AG04450 (cell line): Measurements from ENCODE around the gene SGK1. TPM values are rescaled to one million over a fixed set of nuclear protein-coding genes. Genes with fewer than 3 reads are reported as not detected.
A peak's percentile ranks its signal among the peaks of the same experiment; 100 is the strongest.

Source experiments
- CTCF ChIA-PET: fragments of 300-600, 350-600 bp; formaldehyde crosslinking; extraction: SDS; loops from one replicate; lab custom pipeline; 2022; ENCODE audit warnings: antibody characterized with exemption, inconsistent platforms; lab: Charles Lee
- POLR2A ChIA-PET: fragments of 350-600 bp; formaldehyde crosslinking; extraction: SDS; loops from one replicate; lab custom pipeline; 2021; ENCODE audit warnings: antibody characterized with exemption, inconsistent platforms; lab: Yijun Ruan, JAX
- DNase-seq: peaks from one replicate; pipeline ENCODE4 v3.0.0-alpha.2; 2011; ENCODE audit warnings: low read depth, low spot score
- H3K27ac ChIP-seq: one replicate; pipeline ENCODE4 v1.5.1; 2012; ENCODE audit warnings: low read depth, low read length, control low read depth
- H3K27me3 ChIP-seq: one replicate; pipeline ENCODE4 v1.6.0; 2012; ENCODE audit warnings: low read length; ENCODE audit not compliant: control insufficient read depth, insufficient read depth
- H3K4me3 ChIP-seq: 2 replicates; pipeline ENCODE4 v1.5.1; 2011; ENCODE audit warnings: mild to moderate bottlenecking, low read depth, low read length, control low read depth
- H3K9me3 ChIP-seq: 2 replicates; pipeline ENCODE4 v1.5.1; 2012; ENCODE audit warnings: low read length; ENCODE audit not compliant: control insufficient read depth, insufficient read depth
- CTCF ChIP-seq: IDR thresholded peaks from 2 replicates; pipeline ENCODE4 v1.5.1; 2011; ENCODE audit warnings: low read depth, low read length, control low read depth, inconsistent platforms
- polyA plus RNA-seq: library from polyadenylated mRNA; depleted of rRNA; stranded (reverse); fragments of >200 nt; gene quantifications from 2 replicates; pipeline ENCODE4 v1.2.3, GENCODE V29; 2011

SGK1 gene
- polyA plus RNA-seq, 1 experiment: 120 TPM

- CTCF ChIA-PET: interaction anchor here (1.3 kb wide), 1 partner anchor 9 kb away, joined by 5 read pairs; no protein-coding TSS in a partner anchor
- Histone ChIP-seq H3K27me3 (no peaks in the 10 kb centered on the region), H3K4me3 (no peak overlapping the region), H3K27ac (no peak overlapping the region), H3K9me3 (no peaks in the 10 kb centered on the region)
- no peak for DNase-seq
- TF ChIP-seq CTCF: no peak
- POLR2A ChIA-PET: interaction anchor here (0.7 to 0.9 kb wide), 2 partner anchors 13 to 15 kb away, joined by 3 read pairs; no protein-coding TSS in a partner anchor
Observed at GRCh38 chr6:134303891-134304290, 14.0 kb downstream of the SGK1 start.

- H3K4me3 ChIP-seq: no peak overlapping the region
- no peak overlapping the region for H3K27ac ChIP-seq
- no peaks in the 10 kb centered on the region; the same call in 1 of the 2 replicates for H3K9me3 ChIP-seq
- no peak for TF ChIP-seq CTCF
- no peaks in the 10 kb centered on the region for H3K27me3 ChIP-seq
- DNase-seq: no peak
- ChIA-PET CTCF (interaction anchor here (0.5 to 1.0 kb wide), 2 partner anchors 15 to 342 kb away, joined by 3 read pairs; no protein-coding TSS in a partner anchor), POLR2A (interaction anchor here (1.2 kb wide), 1 partner anchor 124 kb away, joined by 4 read pairs; no protein-coding TSS in a partner anchor)
Observed at GRCh38 chr6:134299236-134299635, 18.7 kb downstream of the SGK1 start.

DNA sequence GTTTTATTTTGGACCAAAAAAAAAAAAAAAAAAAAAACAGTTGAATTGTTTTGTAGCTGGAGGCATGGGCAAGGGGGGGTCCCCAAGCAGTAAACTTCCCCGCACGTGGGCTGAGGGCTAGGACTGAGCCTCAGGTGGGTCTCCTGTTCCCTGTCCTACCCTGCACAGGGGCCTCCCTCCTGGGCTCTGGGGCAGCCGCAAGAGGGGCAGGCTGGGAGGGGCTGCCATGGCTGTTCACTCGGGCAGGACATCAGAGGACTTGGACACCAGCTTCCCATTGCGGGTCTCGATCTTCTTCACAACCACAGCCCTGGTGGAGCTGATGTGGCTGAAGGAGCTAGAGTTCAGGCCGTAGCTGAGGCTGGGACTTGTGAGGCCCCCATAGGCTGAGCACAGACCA is 21.1 kb downstream of the SGK1 start:
- no peaks in the 10 kb centered on the region; the same call in 1 of the 2 replicates for H3K9me3 ChIP-seq
- H3K27me3 ChIP-seq: no peaks in the 10 kb centered on the region
- no peak overlapping the region for H3K4me3 ChIP-seq
- ChIA-PET POLR2A (interaction anchor here (0.6 to 1.1 kb wide), 3 partner anchors 51 to 126 kb away, joined by 3 to 7 read pairs (median 4); no protein-coding TSS in a partner anchor), CTCF (interaction anchor here (0.6 kb wide), 1 partner anchor 148 kb away, joined by 8 read pairs; no protein-coding TSS in a partner anchor)
- no peak for DNase-seq
- H3K27ac ChIP-seq: peak overlapping the region; percentile 99
- TF ChIP-seq CTCF: no peak

DNA sequence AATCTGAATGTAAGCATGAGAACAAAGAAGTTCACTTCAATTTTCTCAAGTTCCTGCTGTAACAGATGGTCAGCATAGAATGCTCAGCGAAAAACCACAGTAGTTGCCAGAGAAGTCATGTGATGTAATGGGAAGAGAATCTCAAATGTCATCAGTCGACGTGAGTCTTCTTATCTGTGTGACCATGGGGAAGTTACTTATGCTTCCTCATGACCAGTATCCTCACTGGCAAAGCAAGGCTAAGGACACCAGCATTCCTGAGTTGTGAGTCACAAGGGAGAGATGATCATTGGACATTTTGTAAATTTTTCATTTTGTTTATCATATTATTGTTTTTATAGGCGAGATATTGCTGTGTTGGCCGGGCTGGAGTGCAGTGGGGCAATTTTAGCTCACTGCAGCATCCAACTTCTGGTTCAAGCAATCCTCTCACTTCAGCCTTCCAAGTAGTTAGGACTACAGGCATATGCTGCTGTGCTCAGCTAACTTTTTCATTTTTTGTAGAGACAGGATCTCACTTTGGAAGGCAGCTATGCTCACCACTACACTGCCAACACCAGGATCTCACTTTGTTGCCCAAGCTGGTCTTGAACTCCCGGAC is 21.9 kb downstream of the SGK1 start:
- DNase-seq: peak; percentile 96
- no peak for TF ChIP-seq CTCF
- peaks cover under 1% of the 10 kb centered on the region for H3K9me3 ChIP-seq
- H3K4me3 ChIP-seq: no peak overlapping the region
- H3K27ac ChIP-seq: peak overlapping the region; percentile 99
- ChIA-PET POLR2A (interaction anchor here (1.0 to 1.1 kb wide), 2 partner anchors 52 to 127 kb away, joined by 3 to 4 read pairs; no protein-coding TSS in a partner anchor), CTCF (interaction anchor here (0.6 to 2.2 kb wide), 2 partner anchors 118 to 148 kb away, joined by 8 read pairs; no protein-coding TSS in a partner anchor)
- H3K27me3 ChIP-seq: no peaks in the 10 kb centered on the region

GRCh38 chr6:134293659-134294161 is 24.2 kb downstream of the SGK1 start:
- ChIA-PET POLR2A (no interaction called here), CTCF (no interaction called here)
- H3K27me3 ChIP-seq: no peaks in the 10 kb centered on the region
- no peak for TF ChIP-seq CTCF
- no peak overlapping the region for H3K27ac ChIP-seq
- no peak for DNase-seq
- no peak overlapping the region for H3K4me3 ChIP-seq
- H3K9me3 ChIP-seq: peaks cover 7% of the 10 kb centered on the region
